H1 (cell line): Measurements from ENCODE around the gene ODR4. TPM values are rescaled to one million over a fixed set of nuclear protein-coding genes. Genes with fewer than 3 reads are reported as not detected.

Experiments used
- CBX5 ChIP-seq: fragments of 300-800, 300-1000 bp; sonication (generic); IDR thresholded peaks from 2 replicates; pipeline ENCODE4 v1.7.1; 2016; ENCODE audit warnings: antibody characterized with exemption, low read length, low read depth
- CTBP2 ChIP-seq: IDR thresholded peaks from 2 replicates; pipeline ENCODE4 v1.7.0; 2011; ENCODE audit warnings: borderline replicate concordance, mild to moderate bottlenecking, moderate library complexity, mixed read lengths, low read length; ENCODE audit not compliant: insufficient read depth, insufficient read length
- EP300 ChIP-seq, 2 experiments: IDR thresholded peaks; 1 replicate in 1 of 2; 2 replicates in 1 of 2; pipeline ENCODE4 v1.6.1; 2011 to 2012; ENCODE audit warnings: low read depth in 2 of 2, low read length in 2 of 2, mild to moderate bottlenecking in 2 of 2, borderline replicate concordance in 1 of 2, inconsistent platforms in 1 of 2, moderate library complexity in 1 of 2
- FOSL1 ChIP-seq: IDR thresholded peaks from 2 replicates; pipeline ENCODE4 v1.6.1; 2011; ENCODE audit warnings: mild to moderate bottlenecking, low read depth, low read length, moderate library complexity; ENCODE audit not compliant: insufficient read depth
- GTF2F1 ChIP-seq: IDR thresholded peaks from 2 replicates; pipeline ENCODE4 v1.6.1; 2012; ENCODE audit warnings: low read depth, low read length, improper control_type of control experiment, borderline replicate concordance
- HDAC6 ChIP-seq: IDR thresholded peaks from one replicate; pipeline ENCODE4 v1.7.1; 2012; ENCODE audit warnings: low read depth, mild to moderate bottlenecking, inconsistent platforms, low read length, moderate library complexity
- KDM1A ChIP-seq: fragments of 200-600, 300-600 bp; sonication (generic); IDR thresholded peaks from 2 replicates; pipeline ENCODE4 v1.7.1; 2016; ENCODE audit warnings: mild to moderate bottlenecking, low read length, borderline replicate concordance
- KDM4A ChIP-seq: IDR thresholded peaks from one replicate; pipeline ENCODE4 v1.7.1; 2012; ENCODE audit warnings: low read depth, mild to moderate bottlenecking, moderate library complexity, low read length, inconsistent platforms; ENCODE audit not compliant: severe bottlenecking
- NRF1 ChIP-seq: IDR thresholded peaks from 2 replicates; pipeline ENCODE4 v1.6.1; 2011; ENCODE audit warnings: mild to moderate bottlenecking, low read depth, low read length, improper control_type of control experiment
- POLR2AphosphoS5 ChIP-seq: IDR thresholded peaks from 2 replicates; pipeline ENCODE4 v1.6.1; 2011; ENCODE audit warnings: low read depth, low read length
- RBBP5 ChIP-seq: IDR thresholded peaks from 2 replicates; pipeline ENCODE4 v1.7.1; 2012; ENCODE audit warnings: low read depth, mild to moderate bottlenecking, inconsistent platforms, low read length, moderate library complexity, borderline replicate concordance
- SIN3A ChIP-seq, 2 experiments: IDR thresholded peaks in 1 of 2; conservative IDR thresholded peaks in 1 of 2; 2 replicates each; pipeline ENCODE4 v1.6.1; 2011 to 2012; ENCODE audit warnings: low read length in 2 of 2, improper control_type of control experiment in 1 of 2, low read depth in 1 of 2, mild to moderate bottlenecking in 1 of 2
- SIRT6 ChIP-seq: IDR thresholded peaks from one replicate; pipeline ENCODE4 v1.7.1; 2012; ENCODE audit warnings: low read length, inconsistent platforms
- SIX5 ChIP-seq: IDR thresholded peaks from 2 replicates; pipeline ENCODE4 v1.6.1; 2011; ENCODE audit warnings: mild to moderate bottlenecking, low read depth, low read length
- TAF7 ChIP-seq: optimal IDR thresholded peaks from 2 replicates; pipeline ENCODE3; 2011; ENCODE audit warnings: low read depth, mild to moderate bottlenecking, inconsistent platforms, low read length, moderate library complexity, borderline replicate concordance
- polyA plus RNA-seq, 7 experiments: library from polyadenylated mRNA; depleted of rRNA in 3 of 7; stranded (reverse) in 5 of 7; unstranded in 2 of 7; fragments of >200 nt in 5 of 7; fragments of 200-250 nt in 2 of 7; gene quantifications; 1 replicate in 5 of 7; 2 replicates in 1 of 7; 4 replicates in 1 of 7; pipeline versions ENCODE4 v1.2.1 to v1.2.3, GENCODE V29; 2011 to 2013; ENCODE audit warnings: missing spikeins in 2 of 7, mixed read lengths in 2 of 7
- total RNA-seq: library from RNA; stranded (reverse); fragmentation: NEBNext Ultra II Directional; extraction: Animal tissue kit (Norgen Biotek cat#: 25700); gene quantifications from 2 replicates; pipeline ENCODE4 v1.2.1, GENCODE V29; 2021
- TF ChIP-seq, protein P1 (sequence below): IDR thresholded peaks from 2 replicates; pipeline ENCODE4 v1.6.1; 2012; ENCODE audit warnings: inconsistent platforms
- TF ChIP-seq, protein P2 (sequence below): IDR thresholded peaks from 2 replicates; pipeline ENCODE4 v1.6.1; 2012; ENCODE audit warnings: low read length, inconsistent platforms
- TF ChIP-seq, protein P3 (sequence below): IDR thresholded peaks from 2 replicates; pipeline ENCODE4 v1.6.1; 2012; ENCODE audit warnings: inconsistent platforms
- TF ChIP-seq, protein P4 (sequence below): IDR thresholded peaks from 2 replicates; pipeline ENCODE4 v1.6.1; 2011; ENCODE audit warnings: low read length, improper control_type of control experiment

Gene ODR4
- total and polyA plus RNA-seq, 2 of the 8 experiments (the other 6 are each of a cell fraction or from before 2014, with no cell fraction given): 4.1 to 14.1 TPM

DNA sequence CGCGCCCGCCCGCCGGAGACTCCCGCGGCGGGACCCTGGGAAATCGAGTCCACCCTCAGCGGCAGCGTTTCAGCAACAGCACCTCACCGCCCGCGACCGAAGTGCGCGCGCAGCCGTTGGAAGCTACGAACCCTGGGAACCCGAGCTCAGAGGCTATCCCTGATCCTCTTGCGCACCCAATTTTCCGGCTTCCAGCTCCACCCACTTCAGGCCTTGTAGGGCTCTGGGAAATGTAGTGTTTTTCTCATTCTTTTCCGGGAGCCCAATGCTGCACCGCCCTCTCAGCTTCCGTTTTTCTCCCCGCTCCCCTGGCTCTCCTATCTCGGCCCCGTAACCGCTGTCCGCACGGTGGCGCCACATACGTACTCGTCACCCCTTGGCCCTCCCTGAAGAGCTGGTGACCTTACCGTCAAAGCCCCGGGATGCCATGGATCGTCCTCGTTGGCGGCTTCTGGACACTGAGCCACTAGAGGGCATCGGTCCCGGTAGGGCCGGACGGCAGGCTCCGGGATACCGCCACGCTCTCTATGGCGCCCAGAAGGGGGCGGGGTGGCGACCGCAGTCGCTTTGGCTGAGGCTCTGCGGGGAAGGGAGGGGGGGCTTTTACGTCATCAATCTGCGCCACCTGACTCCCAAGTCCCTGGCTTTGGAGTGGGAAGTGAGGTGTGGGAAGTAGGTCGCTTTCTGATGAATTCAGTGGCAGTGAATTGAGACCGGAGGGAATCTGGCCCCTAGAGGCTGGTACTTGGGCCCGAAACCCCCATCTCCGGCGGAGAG is at the start of gene ODR4, which contains the start of gene TPR (continued):
- TF ChIP-seq, protein P1, sequence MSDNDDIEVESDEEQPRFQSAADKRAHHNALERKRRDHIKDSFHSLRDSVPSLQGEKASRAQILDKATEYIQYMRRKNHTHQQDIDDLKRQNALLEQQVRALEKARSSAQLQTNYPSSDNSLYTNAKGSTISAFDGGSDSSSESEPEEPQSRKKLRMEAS: no peak
- TF ChIP-seq EP300 (IDR thresholded peaks at IDR 0.05; ENCODE audit: borderline replicate concordance in 1 of 2, low read depth in 2 of 2, low read length in 2 of 2) (peak in 1 of 2 experiments; percentile 10; a peak in 1 of 3 replicates), KDM4A (peak; percentile 68), HDAC6 (no peak), SIX5 (peak; percentile 60), SIRT6 (no peak), KDM1A (no peak), SIN3A (conservative IDR thresholded peaks at IDR 0.05 in 1 of 2, IDR thresholded peaks at IDR 0.05 in 1 of 2; ENCODE audit: low read depth in 1 of 2, low read length in 2 of 2) (0 out of 4 replicates have a peak, but pooled peaks have one; percentile 37), CBX5 (no peak), RBBP5 (no peak; the same call in 1 of the 2 replicates), TAF7 (peak; percentile 83), FOSL1 (no peak), CTBP2 (peak; percentile 79), POLR2AphosphoS5 (peak; percentile 83), GTF2F1 (peak; percentile 56; the same call in 1 of the 2 replicates), NRF1 (peak; percentile 52; the same call in 1 of the 2 replicates)
- TF ChIP-seq, protein P2, sequence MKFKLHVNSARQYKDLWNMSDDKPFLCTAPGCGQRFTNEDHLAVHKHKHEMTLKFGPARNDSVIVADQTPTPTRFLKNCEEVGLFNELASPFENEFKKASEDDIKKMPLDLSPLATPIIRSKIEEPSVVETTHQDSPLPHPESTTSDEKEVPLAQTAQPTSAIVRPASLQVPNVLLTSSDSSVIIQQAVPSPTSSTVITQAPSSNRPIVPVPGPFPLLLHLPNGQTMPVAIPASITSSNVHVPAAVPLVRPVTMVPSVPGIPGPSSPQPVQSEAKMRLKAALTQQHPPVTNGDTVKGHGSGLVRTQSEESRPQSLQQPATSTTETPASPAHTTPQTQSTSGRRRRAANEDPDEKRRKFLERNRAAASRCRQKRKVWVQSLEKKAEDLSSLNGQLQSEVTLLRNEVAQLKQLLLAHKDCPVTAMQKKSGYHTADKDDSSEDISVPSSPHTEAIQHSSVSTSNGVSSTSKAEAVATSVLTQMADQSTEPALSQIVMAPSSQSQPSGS: peak; percentile 61; the same call in 1 of the 2 replicates
- TF ChIP-seq, protein P3, sequence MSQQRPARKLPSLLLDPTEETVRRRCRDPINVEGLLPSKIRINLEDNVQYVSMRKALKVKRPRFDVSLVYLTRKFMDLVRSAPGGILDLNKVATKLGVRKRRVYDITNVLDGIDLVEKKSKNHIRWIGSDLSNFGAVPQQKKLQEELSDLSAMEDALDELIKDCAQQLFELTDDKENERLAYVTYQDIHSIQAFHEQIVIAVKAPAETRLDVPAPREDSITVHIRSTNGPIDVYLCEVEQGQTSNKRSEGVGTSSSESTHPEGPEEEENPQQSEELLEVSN: no peak
- TF ChIP-seq, protein P4, sequence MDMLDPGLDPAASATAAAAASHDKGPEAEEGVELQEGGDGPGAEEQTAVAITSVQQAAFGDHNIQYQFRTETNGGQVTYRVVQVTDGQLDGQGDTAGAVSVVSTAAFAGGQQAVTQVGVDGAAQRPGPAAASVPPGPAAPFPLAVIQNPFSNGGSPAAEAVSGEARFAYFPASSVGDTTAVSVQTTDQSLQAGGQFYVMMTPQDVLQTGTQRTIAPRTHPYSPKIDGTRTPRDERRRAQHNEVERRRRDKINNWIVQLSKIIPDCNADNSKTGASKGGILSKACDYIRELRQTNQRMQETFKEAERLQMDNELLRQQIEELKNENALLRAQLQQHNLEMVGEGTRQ: no peak
